Liver (tissue), 9 donors: ENCODE measurements around the gene NFE2L1. TPM values are rescaled to one million over a fixed set of nuclear protein-coding genes. Genes with fewer than 3 reads are reported as not detected.
A peak's percentile ranks its signal among the peaks of the same experiment; 100 is the strongest.

Source experiments
- DNase-seq: peaks from one replicate; pipeline ENCODE4 v3.0.0-alpha.2; 2017; ENCODE audit warnings: low spot score
- H3K27ac ChIP-seq, 2 donors: one replicate each; pipeline ENCODE4 v1.7.0; 2013; ENCODE audit warnings: inconsistent platforms in 2 of 2, low read length in 2 of 2, control low read depth in 1 of 2, low read depth in 1 of 2, mild to moderate bottlenecking in 1 of 2
- H3K27me3 ChIP-seq, 4 donors: one replicate each; pipeline versions ENCODE4 v1.6.1 to v1.7.0; 2013; ENCODE audit warnings: low read length in 3 of 4, inconsistent platforms in 1 of 4, mild to moderate bottlenecking in 1 of 4, moderate library complexity in 1 of 4; ENCODE audit not compliant: control insufficient read depth in 4 of 4, insufficient read depth in 4 of 4
- H3K36me3 ChIP-seq, 4 donors: one replicate each; pipeline versions ENCODE4 v1.6.1 to v1.7.0; 2013; ENCODE audit warnings: low read length in 3 of 4, mild to moderate bottlenecking in 3 of 4, low read depth in 1 of 4, moderate library complexity in 1 of 4; ENCODE audit not compliant: control insufficient read depth in 4 of 4, insufficient read depth in 3 of 4
- H3K4me1 ChIP-seq, 4 donors: one replicate each; pipeline versions ENCODE4 v1.6.1 to v1.7.0; 2013; ENCODE audit warnings: low read length in 3 of 4, mild to moderate bottlenecking in 3 of 4, moderate library complexity in 1 of 4; ENCODE audit not compliant: control insufficient read depth in 4 of 4, insufficient read depth in 4 of 4
- H3K4me3 ChIP-seq, 3 donors: one replicate each; pipeline versions ENCODE4 v1.6.1 to v1.7.0; 2013; ENCODE audit warnings: low read length in 3 of 3, control low read depth in 1 of 3, low read depth in 1 of 3, mild to moderate bottlenecking in 1 of 3
- H3K9ac ChIP-seq, 2 donors: one replicate each; pipeline ENCODE4 v1.7.0; 2013; ENCODE audit warnings: low read length in 2 of 2, mild to moderate bottlenecking in 2 of 2, moderate library complexity in 2 of 2, control low read depth in 1 of 2, low read depth in 1 of 2
- H3K9me3 ChIP-seq, 4 donors: one replicate each; pipeline versions ENCODE4 v1.6.1 to v1.7.0; 2013; ENCODE audit warnings: low read length in 3 of 4; ENCODE audit not compliant: control insufficient read depth in 4 of 4
- EGR1 ChIP-seq, 2 donors: IDR thresholded peaks; 2 replicates each; pipeline ENCODE4 v1.6.1; 2016 to 2018; ENCODE audit warnings: antibody characterized with exemption in 2 of 2, low read depth in 2 of 2
- FOXA1 ChIP-seq: IDR thresholded peaks from 2 replicates; pipeline ENCODE4 v1.6.1; 2016; ENCODE audit warnings: antibody characterized with exemption
- FOXA2 ChIP-seq: IDR thresholded peaks from 2 replicates; pipeline ENCODE4 v1.6.1; 2016; ENCODE audit warnings: antibody characterized with exemption
- GABPA ChIP-seq, 2 donors: IDR thresholded peaks in 1 of 2; conservative IDR thresholded peaks in 1 of 2; 2 replicates each; pipeline ENCODE4 v1.6.1; 2016; ENCODE audit warnings: antibody characterized with exemption in 2 of 2, mild to moderate bottlenecking in 1 of 2, moderate library complexity in 1 of 2
- HNF4A ChIP-seq, 2 donors: conservative IDR thresholded peaks; 2 replicates each; pipeline ENCODE4 v1.6.1; 2016; ENCODE audit warnings: antibody characterized with exemption in 2 of 2, mild to moderate bottlenecking in 2 of 2
- HNF4G ChIP-seq: IDR thresholded peaks from 2 replicates; pipeline ENCODE4 v1.6.1; 2016; ENCODE audit warnings: antibody characterized with exemption
- JUND ChIP-seq, 2 donors: IDR thresholded peaks; 2 replicates each; pipeline ENCODE4 v1.6.1; 2016; ENCODE audit warnings: antibody characterized with exemption in 2 of 2
- NR2F2 ChIP-seq: IDR thresholded peaks from 2 replicates; pipeline ENCODE4 v1.6.1; 2016; ENCODE audit warnings: antibody characterized with exemption
- RAD21 ChIP-seq, 2 donors: IDR thresholded peaks; 2 replicates each; pipeline ENCODE4 v1.6.1; 2016; ENCODE audit warnings: antibody characterized with exemption in 2 of 2, mild to moderate bottlenecking in 2 of 2
- RXRA ChIP-seq, 2 donors: IDR thresholded peaks; 2 replicates each; pipeline ENCODE4 v1.6.1; 2017 to 2018; ENCODE audit warnings: antibody characterized with exemption in 2 of 2, mild to moderate bottlenecking in 1 of 2
- SP1 ChIP-seq: IDR thresholded peaks from 2 replicates; pipeline ENCODE4 v1.6.1; 2018; ENCODE audit warnings: antibody characterized with exemption, mild to moderate bottlenecking
- TAF1 ChIP-seq: conservative IDR thresholded peaks from 2 replicates; pipeline ENCODE4 v1.6.1; 2016; ENCODE audit warnings: antibody characterized with exemption, mild to moderate bottlenecking
- YY1 ChIP-seq: IDR thresholded peaks from 2 replicates; pipeline ENCODE4 v1.6.1; 2016; ENCODE audit warnings: antibody characterized with exemption, mild to moderate bottlenecking
- ZBTB33 ChIP-seq: IDR thresholded peaks from 2 replicates; pipeline ENCODE4 v1.6.1; 2016; ENCODE audit warnings: antibody characterized with exemption
- WGBS: extraction: QIAGEN DNeasy Blood & Tissue Kit; methylation state at CpG from one replicate; pipeline ENCODE4 v1.1.7; 2013; 5-methylcytosine and 5-hydroxymethylcytosine counted together
- polyA plus RNA-seq, 2 donors: library from polyadenylated mRNA; stranded (reverse) in 1 of 2; unstranded in 1 of 2; fragments of 200-250 nt in 1 of 2; fragments of >200 nt in 1 of 2; fragmentation: Nextera tagmentation in 1 of 2; extraction: Ambion mirVana in 1 of 2; gene quantifications; one replicate each; pipeline versions ENCODE4 v1.2.1 to v1.2.3, GENCODE V29; 2013 to 2015
- total RNA-seq, 2 donors: library from RNA; depleted of rRNA; stranded (reverse); fragments of >200 nt; gene quantifications; one replicate each; pipeline ENCODE4 v1.2.3, GENCODE V29; 2014
- TF ChIP-seq, protein P1 (sequence below): fragments of 150-350 bp; IDR thresholded peaks from 2 replicates; pipeline ENCODE4 v1.5.1; 2017; ENCODE audit warnings: improper control_type of control experiment, low read depth, low read length; ENCODE audit not compliant: missing input control
- TF ChIP-seq, protein P2 (sequence below): IDR thresholded peaks from 2 replicates; pipeline ENCODE4 v1.6.1; 2016; ENCODE audit warnings: antibody characterized with exemption
- donor health status: healthy.
- donor health status: healthy.
- donor health status: healthy.
- donor health status: healthy.
- donor health status: healthy.

The NFE2L1 gene
- total and polyA plus RNA-seq, 4 donors: 14.3 to 79.5 (median 57.6) TPM

GRCh38 chr17:48023400-48024148 lies 24.6 kb upstream of the NFE2L1 start:
- Histone ChIP-seq H3K9ac (peak overlapping the region in 1 of 2 donors; percentile 56), H3K27ac (no peak overlapping the region)

GRCh38 chr17:48024149-48025039 lies 23.8 kb upstream of the NFE2L1 start:
- H3K9ac ChIP-seq: no peak overlapping the region
- H3K27ac ChIP-seq: no peak overlapping the region
- H3K27me3 ChIP-seq: no peaks in the 10 kb centered on the region
- peak; percentile 56 for DNase-seq
- peaks cover 10 to 35% (median 31%) of the 10 kb centered on the region in 4 donors for H3K4me1 ChIP-seq
- TF ChIP-seq, protein P1, sequence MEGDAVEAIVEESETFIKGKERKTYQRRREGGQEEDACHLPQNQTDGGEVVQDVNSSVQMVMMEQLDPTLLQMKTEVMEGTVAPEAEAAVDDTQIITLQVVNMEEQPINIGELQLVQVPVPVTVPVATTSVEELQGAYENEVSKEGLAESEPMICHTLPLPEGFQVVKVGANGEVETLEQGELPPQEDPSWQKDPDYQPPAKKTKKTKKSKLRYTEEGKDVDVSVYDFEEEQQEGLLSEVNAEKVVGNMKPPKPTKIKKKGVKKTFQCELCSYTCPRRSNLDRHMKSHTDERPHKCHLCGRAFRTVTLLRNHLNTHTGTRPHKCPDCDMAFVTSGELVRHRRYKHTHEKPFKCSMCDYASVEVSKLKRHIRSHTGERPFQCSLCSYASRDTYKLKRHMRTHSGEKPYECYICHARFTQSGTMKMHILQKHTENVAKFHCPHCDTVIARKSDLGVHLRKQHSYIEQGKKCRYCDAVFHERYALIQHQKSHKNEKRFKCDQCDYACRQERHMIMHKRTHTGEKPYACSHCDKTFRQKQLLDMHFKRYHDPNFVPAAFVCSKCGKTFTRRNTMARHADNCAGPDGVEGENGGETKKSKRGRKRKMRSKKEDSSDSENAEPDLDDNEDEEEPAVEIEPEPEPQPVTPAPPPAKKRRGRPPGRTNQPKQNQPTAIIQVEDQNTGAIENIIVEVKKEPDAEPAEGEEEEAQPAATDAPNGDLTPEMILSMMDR: no peak
- no peaks in the 10 kb centered on the region for H3K9me3 ChIP-seq
- peak overlapping the region in 2 of 3 donors; percentile 10 to 55 for H3K4me3 ChIP-seq
- WGBS: 1% methylated on average over 54 of the region's 54 CpGs
- peaks cover 0 to 1% (median 0%) of the 10 kb centered on the region in 4 donors for H3K36me3 ChIP-seq

More at GRCh38 chr17:48023400-48024148, 24.6 kb upstream of the NFE2L1 start:
- Histone ChIP-seq H3K36me3 (peaks cover 0 to 1% (median 0%) of the 10 kb centered on the region in 4 donors), H3K4me1 (peaks cover 10 to 35% (median 31%) of the 10 kb centered on the region in 4 donors), H3K9me3 (no peaks in the 10 kb centered on the region), H3K4me3 (peak overlapping the region in 2 of 3 donors; percentile 20 to 55), H3K27me3 (no peaks in the 10 kb centered on the region)
- peak; percentile 40 for DNase-seq
- 3% methylated on average over 54 of the region's 54 CpGs for WGBS
- TF ChIP-seq YY1 (no peak), RAD21 (IDR thresholded peaks at IDR 0.05) (peak in 1 of 2 donors; percentile 57), HNF4A (conservative IDR thresholded peaks at IDR 0.05) (no peak)
- TF ChIP-seq, protein P1: peak; percentile 30
- TF ChIP-seq, protein P2, sequence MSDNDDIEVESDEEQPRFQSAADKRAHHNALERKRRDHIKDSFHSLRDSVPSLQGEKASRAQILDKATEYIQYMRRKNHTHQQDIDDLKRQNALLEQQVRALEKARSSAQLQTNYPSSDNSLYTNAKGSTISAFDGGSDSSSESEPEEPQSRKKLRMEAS: no peak

GRCh38 chr17:48025040-48025903 lies 22.9 kb upstream of the NFE2L1 start:
- Histone ChIP-seq H3K27me3 (no peaks in the 10 kb centered on the region), H3K4me3 (peak overlapping the region in 2 of 3 donors; percentile 55 to 79), H3K27ac (peak overlapping the region; percentile 35 to 39), H3K9me3 (no peaks in the 10 kb centered on the region), H3K4me1 (peaks cover 10 to 35% (median 31%) of the 10 kb centered on the region in 4 donors), H3K36me3 (peaks cover 0 to 1% (median 0%) of the 10 kb centered on the region in 4 donors), H3K9ac (peak overlapping the region in 1 of 2 donors; percentile 57)
- DNase-seq: peak; percentile 100
- 1% methylated on average over 56 of the region's 56 CpGs for WGBS
- no peak for TF ChIP-seq EGR1 (IDR thresholded peaks at IDR 0.05; ENCODE audit: low read depth in 2 of 2)
- TF ChIP-seq, protein P2: no peak
- peak in 1 of 2 donors; percentile 14 for TF ChIP-seq HNF4A (conservative IDR thresholded peaks at IDR 0.05)
- peak in 1 of 2 donors; percentile 26 for TF ChIP-seq RXRA (IDR thresholded peaks at IDR 0.05)
- peak; percentile 97 to 98 for TF ChIP-seq RAD21 (IDR thresholded peaks at IDR 0.05)
- TF ChIP-seq ZBTB33: no peak
- TF ChIP-seq YY1: no peak
- no peak for TF ChIP-seq HNF4G
- TF ChIP-seq FOXA1: no peak
- TF ChIP-seq TAF1: no peak
- TF ChIP-seq SP1: peak; percentile 61
- TF ChIP-seq NR2F2: no peak
- no peak for TF ChIP-seq FOXA2
- TF ChIP-seq JUND (IDR thresholded peaks at IDR 0.05): peak in 1 of 2 donors; percentile 64
- TF ChIP-seq GABPA (IDR thresholded peaks at IDR 0.05 in 1 of 2, conservative IDR thresholded peaks at IDR 0.05 in 1 of 2): no peak
